Prostate gland (tissue), 2 donors: ENCODE results near the gene KRT80.

Experiments
- POLR2AphosphoS5 ChIP-seq: sonication (generic); formaldehyde crosslinking; IDR thresholded peaks from one replicate; pipeline ENCODE4 v1.6.1; 2017; ENCODE audit warnings: antibody characterized with exemption
- TF ChIP-seq, protein P1 (sequence below), 4 experiments: fragments of 200-600 bp in 2 of 4; fragments of 450-650 bp in 2 of 4; sonication (generic) in 2 of 4; IDR thresholded peaks; 1 replicate in 3 of 4; 2 replicates in 1 of 4; pipeline ENCODE4 v1.5.1; 2016 to 2019; ENCODE audit warnings: antibody characterized with exemption in 4 of 4, mild to moderate bottlenecking in 2 of 4, moderate library complexity in 2 of 4

DNA sequence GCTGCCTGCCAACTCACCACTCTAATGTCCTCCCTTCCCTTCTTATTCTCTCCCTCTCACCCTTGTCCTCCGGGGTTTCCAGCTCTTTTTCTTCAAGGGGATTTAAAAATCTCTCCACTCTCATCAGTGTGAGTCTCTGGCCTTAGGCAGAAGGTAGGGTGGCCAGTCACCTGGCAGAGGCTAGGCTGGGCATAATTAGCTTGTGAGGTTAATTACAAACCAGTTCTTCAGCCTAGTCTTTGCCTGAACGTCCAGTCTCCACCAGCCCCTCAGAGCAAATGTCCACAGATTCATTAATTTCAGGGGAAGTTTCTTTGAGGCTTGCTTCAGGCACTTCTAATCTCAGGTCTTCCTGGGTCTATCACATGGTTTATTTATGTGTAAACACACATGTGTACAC, 48.0 kb upstream of the KRT80 start:
- TF ChIP-seq, protein P1, sequence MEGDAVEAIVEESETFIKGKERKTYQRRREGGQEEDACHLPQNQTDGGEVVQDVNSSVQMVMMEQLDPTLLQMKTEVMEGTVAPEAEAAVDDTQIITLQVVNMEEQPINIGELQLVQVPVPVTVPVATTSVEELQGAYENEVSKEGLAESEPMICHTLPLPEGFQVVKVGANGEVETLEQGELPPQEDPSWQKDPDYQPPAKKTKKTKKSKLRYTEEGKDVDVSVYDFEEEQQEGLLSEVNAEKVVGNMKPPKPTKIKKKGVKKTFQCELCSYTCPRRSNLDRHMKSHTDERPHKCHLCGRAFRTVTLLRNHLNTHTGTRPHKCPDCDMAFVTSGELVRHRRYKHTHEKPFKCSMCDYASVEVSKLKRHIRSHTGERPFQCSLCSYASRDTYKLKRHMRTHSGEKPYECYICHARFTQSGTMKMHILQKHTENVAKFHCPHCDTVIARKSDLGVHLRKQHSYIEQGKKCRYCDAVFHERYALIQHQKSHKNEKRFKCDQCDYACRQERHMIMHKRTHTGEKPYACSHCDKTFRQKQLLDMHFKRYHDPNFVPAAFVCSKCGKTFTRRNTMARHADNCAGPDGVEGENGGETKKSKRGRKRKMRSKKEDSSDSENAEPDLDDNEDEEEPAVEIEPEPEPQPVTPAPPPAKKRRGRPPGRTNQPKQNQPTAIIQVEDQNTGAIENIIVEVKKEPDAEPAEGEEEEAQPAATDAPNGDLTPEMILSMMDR (IDR thresholded peaks at IDR 0.05), result no peak
- no peak for TF ChIP-seq POLR2AphosphoS5
